Esophagus mucosa (tissue), 1 donor: ENCODE measurements around the gene OR2F2. TPM values are rescaled to one million over a fixed set of nuclear protein-coding genes. Genes with fewer than 3 reads are reported as not detected.

ENCODE experiments used
- ATAC-seq: fragments of 200-7000 bp; cut with Tn5 transposase; one replicate; pipeline ENCODE4 v1.9.1; 2020
- total RNA-seq: library from RNA; stranded (reverse); gene quantifications from one replicate; pipeline ENCODE4 v1.2.4, GENCODE V29; 2023
- donor health status: DM: yes; HTN: yes; CAD: no.

The OR2F2 gene
- total RNA-seq, 1 donor from 2014 or later = not detected

GRCh38 chr7:143914938-143915652 lies 19.9 kb upstream of the OR2F2 start:
- ATAC-seq = no peak

- no peak for ATAC-seq
Measured at GRCh38 chr7:143924851-143925250, 10.2 kb upstream of the OR2F2 start.

GRCh38 chr7:143929224-143929920 lies 5.7 kb upstream of the OR2F2 start:
- no peak for ATAC-seq

GRCh38 chr7:143931739-143932138 lies 3.3 kb upstream of the OR2F2 start:
- no peak for ATAC-seq

- ATAC-seq = no peak
Measured at GRCh38 chr7:143936087-143937009, 1.3 kb downstream of the OR2F2 start.

GRCh38 chr7:143938379-143939243 lies 3.6 kb downstream of the OR2F2 start:
- ATAC-seq = no peak

- no peak for ATAC-seq
Measured at GRCh38 chr7:143945423-143945822, 10.4 kb downstream of the OR2F2 start.

- no peak for ATAC-seq
Measured at GRCh38 chr7:143947111-143947510, 12.1 kb downstream of the OR2F2 start.

- no peak for ATAC-seq
Measured at GRCh38 chr7:143948733-143949132, 13.7 kb downstream of the OR2F2 start.

GRCh38 chr7:143953421-143953820 lies 18.4 kb downstream of the OR2F2 start:
- ATAC-seq = no peak

GRCh38 chr7:143954135-143954534 lies 19.1 kb downstream of the OR2F2 start:
- ATAC-seq = no peak

- no peak for ATAC-seq
Measured at GRCh38 chr7:143954544-143954943, 19.5 kb downstream of the OR2F2 start, which contains the start of gene OR2F1. Gene OR2F1, plus strand, starts transcription at chr7:143954844. Its CDS starts 5,127 bp downstream, at chr7:143959971.

- ATAC-seq = no peak
Measured at GRCh38 chr7:143958781-143959180, 23.7 kb downstream of the OR2F2 start.

GRCh38 chr7:143960813-143961610 lies 26.0 kb downstream of the OR2F2 start:
- no peak for ATAC-seq

GRCh38 chr7:143965280-143965679 lies 30.2 kb downstream of the OR2F2 start:
- no peak for ATAC-seq

GRCh38 chr7:143967398-143967797 lies 32.4 kb downstream of the OR2F2 start:
- ATAC-seq = peak; percentile 50

GRCh38 chr7:143973870-143974416 lies 38.9 kb downstream of the OR2F2 start:
- no peak for ATAC-seq

- ATAC-seq = no peak
Measured at GRCh38 chr7:143974459-143974858, 39.4 kb downstream of the OR2F2 start.

GRCh38 chr7:143975617-143976016 lies 40.6 kb downstream of the OR2F2 start:
- no peak for ATAC-seq

- no peak for ATAC-seq
Measured at GRCh38 chr7:143978585-143978984, 43.6 kb downstream of the OR2F2 start.

- no peak for ATAC-seq
Measured at GRCh38 chr7:143979359-143979758, 44.3 kb downstream of the OR2F2 start.
